ENCODE data around the gene CELSR3.

The CELSR3 gene

GRCh38 chr3:48662753-48663488 lies at the start of gene CELSR3:
Gene CELSR3, minus strand, starts transcription at chr3:48662886. Its CDS starts 252 bp downstream, at chr3:48662634.
- peak; percentile 58 to 66 for DNase-seq

GRCh38 chr3:48711727-48712126 lies 49.0 kb upstream of the CELSR3 start:
- DNase-seq = no peak

GRCh38 chr3:48709051-48709461 lies 46.4 kb upstream of the CELSR3 start:
- DNase-seq = no peak

GRCh38 chr3:48708481-48708889 lies 45.8 kb upstream of the CELSR3 start:
- DNase-seq = no peak

GRCh38 chr3:48707157-48707556 lies 44.5 kb upstream of the CELSR3 start:
- no peak for DNase-seq

GRCh38 chr3:48702320-48702920 lies 39.7 kb upstream of the CELSR3 start:
- DNase-seq = no peak

- no peak for DNase-seq
Observed at GRCh38 chr3:48700731-48701405, 38.2 kb upstream of the CELSR3 start.

GRCh38 chr3:48698891-48699290 lies 36.2 kb upstream of the CELSR3 start:
- DNase-seq = no peak

- DNase-seq = no peak
Observed at GRCh38 chr3:48697952-48698351, 35.3 kb upstream of the CELSR3 start.

- peak in 1 of 2 donors; percentile 59 for DNase-seq
Observed at GRCh38 chr3:48696601-48697000, 33.9 kb upstream of the CELSR3 start.

GRCh38 chr3:48696156-48696555 lies 33.5 kb upstream of the CELSR3 start:
- no peak for DNase-seq

- no peak for DNase-seq
Observed at GRCh38 chr3:48695393-48695753, 32.7 kb upstream of the CELSR3 start.

GRCh38 chr3:48694610-48695392 lies 32.1 kb upstream of the CELSR3 start:
- DNase-seq = no peak

GRCh38 chr3:48693826-48694225 lies 31.1 kb upstream of the CELSR3 start:
- DNase-seq = no peak

- DNase-seq = no peak
Observed at GRCh38 chr3:48692551-48692950, 29.9 kb upstream of the CELSR3 start.

GRCh38 chr3:48690846-48691458 lies 28.3 kb upstream of the CELSR3 start:
- DNase-seq = no peak

GRCh38 chr3:48689384-48689783 lies 26.7 kb upstream of the CELSR3 start:
- DNase-seq = no peak

GRCh38 chr3:48688737-48689075 lies 26.0 kb upstream of the CELSR3 start:
- no peak for DNase-seq

- DNase-seq = no peak
Observed at GRCh38 chr3:48688032-48688736, 25.5 kb upstream of the CELSR3 start.

GRCh38 chr3:48687220-48687678 lies 24.6 kb upstream of the CELSR3 start:
- no peak for DNase-seq

- no peak for DNase-seq
Observed at GRCh38 chr3:48686538-48687219, 24.0 kb upstream of the CELSR3 start.

Data from inflammatory macrophage treated with lipopolysaccharide for 1 hour (primary cell).